Retinal pigment epithelial cell (primary cell): ENCODE data around the gene DAAM1.

ENCODE experiments used
- DNase-seq: peaks from one replicate; pipeline ENCODE4 v3.0.0-alpha.2; 2010; ENCODE audit warnings: low read depth
- H3K4me3 ChIP-seq: 2 replicates; pipeline ENCODE4 v1.5.1; 2011; ENCODE audit warnings: mild to moderate bottlenecking, low read length, control low read depth, moderate library complexity
- CTCF ChIP-seq: conservative IDR thresholded peaks from 2 replicates; pipeline ENCODE4 v1.5.1; 2011; ENCODE audit warnings: low read depth, low read length, control low read depth, inconsistent platforms

The DAAM1 gene

GRCh38 chr14:59308086-59308485 is 119.6 kb downstream of the DAAM1 start:
- H3K4me3 ChIP-seq = no peak overlapping the region
- TF ChIP-seq CTCF = no peak
- no peak for DNase-seq

GRCh38 chr14:59308673-59309072 is 120.2 kb downstream of the DAAM1 start:
- no peak for DNase-seq
- TF ChIP-seq CTCF = no peak
- no peak overlapping the region for H3K4me3 ChIP-seq

GRCh38 chr14:59309291-59309900 is 120.9 kb downstream of the DAAM1 start:
- no peak overlapping the region for H3K4me3 ChIP-seq
- peak; percentile 39 for DNase-seq
- TF ChIP-seq CTCF = no peak

GRCh38 chr14:59310633-59311032 is 122.2 kb downstream of the DAAM1 start:
- DNase-seq = no peak
- H3K4me3 ChIP-seq = no peak overlapping the region
- no peak for TF ChIP-seq CTCF

- TF ChIP-seq CTCF = no peak
- H3K4me3 ChIP-seq = no peak overlapping the region
- no peak for DNase-seq
Observed at GRCh38 chr14:59311723-59312122, 123.3 kb downstream of the DAAM1 start.

- no peak overlapping the region for H3K4me3 ChIP-seq
- TF ChIP-seq CTCF = no peak
- DNase-seq = no peak
Observed at GRCh38 chr14:59313144-59313651, 124.7 kb downstream of the DAAM1 start.
